Measurements from ENCODE around the gene HDGFL3. TPM values are rescaled to one million over a fixed set of nuclear protein-coding genes. Genes with fewer than 3 reads are reported as not detected.

HDGFL3 gene
- total and polyA plus RNA-seq, 4 donors = 64.2 to 195 (median 126) TPM

GRCh38 chr15:83200162-83200561 lies 7.5 kb downstream of the HDGFL3 start:
- DNase-seq (ENCODE audit: low read depth in 4 of 6, low spot score in 6 of 6) = no peak
- 100% methylated on average over 4 of the region's 7 CpGs for WGBS (ENCODE audit: insufficient coverage)
- Histone ChIP-seq H3K27me3 (ENCODE audit: control insufficient read depth, insufficient read depth, low read length) (no peaks in the 10 kb centered on the region), H3K27ac (ENCODE audit: low read depth, low read length) (no peak overlapping the region), H3K4me1 (ENCODE audit: control insufficient read depth, insufficient read depth, low read length) (no peaks in the 10 kb centered on the region), H3K4me3 (ENCODE audit: low read depth, low read length) (no peak overlapping the region), H3K9me3 (ENCODE audit: control insufficient read depth, insufficient read depth, low read length) (no peaks in the 10 kb centered on the region), H3K36me3 (ENCODE audit: control insufficient read depth, insufficient read depth, low read length) (no peaks in the 10 kb centered on the region)

GRCh38 chr15:83199288-83199687 lies 8.3 kb downstream of the HDGFL3 start:
- DNase-seq (ENCODE audit: low read depth in 4 of 6, low spot score in 6 of 6) = no peak
- H3K27me3 ChIP-seq (ENCODE audit: control insufficient read depth, insufficient read depth, low read length) = no peaks in the 10 kb centered on the region
- WGBS (ENCODE audit: insufficient coverage) = no CpG with 5 or more reads among the region's 1 CpG
- H3K27ac ChIP-seq (ENCODE audit: low read depth, low read length) = no peak overlapping the region
- H3K4me3 ChIP-seq (ENCODE audit: low read depth, low read length) = no peak overlapping the region
- H3K36me3 ChIP-seq (ENCODE audit: control insufficient read depth, insufficient read depth, low read length) = no peaks in the 10 kb centered on the region
- H3K9me3 ChIP-seq (ENCODE audit: control insufficient read depth, insufficient read depth, low read length) = no peaks in the 10 kb centered on the region
- H3K4me1 ChIP-seq (ENCODE audit: control insufficient read depth, insufficient read depth, low read length) = no peaks in the 10 kb centered on the region

DNA sequence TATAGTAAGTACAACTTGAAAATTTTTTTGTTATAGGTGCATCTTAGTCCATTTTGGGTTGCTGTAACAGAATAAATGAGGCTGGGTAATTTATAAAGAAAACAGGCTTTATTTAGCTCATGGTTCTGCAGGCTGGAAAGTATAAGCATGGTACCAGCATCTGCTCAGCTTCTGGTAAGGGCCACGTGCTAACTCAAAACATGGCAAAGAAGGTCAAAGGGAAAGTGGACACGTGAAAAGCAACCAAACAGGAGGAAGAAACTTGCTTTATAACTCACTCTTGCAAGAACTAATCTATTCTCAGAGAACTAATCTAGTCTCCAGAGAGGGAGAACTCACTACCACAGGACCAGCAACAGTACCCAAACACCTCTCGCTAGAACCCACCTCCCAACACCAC lies 9.1 kb downstream of the HDGFL3 start:
- Histone ChIP-seq H3K9me3 (ENCODE audit: control insufficient read depth, insufficient read depth, low read length) (no peaks in the 10 kb centered on the region), H3K4me3 (ENCODE audit: low read depth, low read length) (no peak overlapping the region), H3K36me3 (ENCODE audit: control insufficient read depth, insufficient read depth, low read length) (no peaks in the 10 kb centered on the region), H3K27me3 (ENCODE audit: control insufficient read depth, insufficient read depth, low read length) (no peaks in the 10 kb centered on the region), H3K4me1 (ENCODE audit: control insufficient read depth, insufficient read depth, low read length) (no peaks in the 10 kb centered on the region), H3K27ac (ENCODE audit: low read depth, low read length) (no peak overlapping the region)
- no peak for DNase-seq (ENCODE audit: low read depth in 4 of 6, low spot score in 6 of 6)
- WGBS (ENCODE audit: insufficient coverage) = 75% methylated on average over 2 of the region's 3 CpGs

- Histone ChIP-seq H3K4me3 (ENCODE audit: low read depth, low read length) (no peak overlapping the region), H3K36me3 (ENCODE audit: control insufficient read depth, insufficient read depth, low read length) (no peaks in the 10 kb centered on the region), H3K4me1 (ENCODE audit: control insufficient read depth, insufficient read depth, low read length) (no peaks in the 10 kb centered on the region), H3K9me3 (ENCODE audit: control insufficient read depth, insufficient read depth, low read length) (no peaks in the 10 kb centered on the region), H3K27ac (ENCODE audit: low read depth, low read length) (no peak overlapping the region), H3K27me3 (ENCODE audit: control insufficient read depth, insufficient read depth, low read length) (no peaks in the 10 kb centered on the region)
- no peak for DNase-seq (ENCODE audit: low read depth in 4 of 6, low spot score in 6 of 6)
- no CpG with 5 or more reads among the region's 2 CpGs for WGBS (ENCODE audit: insufficient coverage)
Observed at GRCh38 chr15:83194528-83194927, 13.1 kb downstream of the HDGFL3 start.

- Histone ChIP-seq H3K27ac (ENCODE audit: low read depth, low read length) (no peak overlapping the region), H3K9me3 (ENCODE audit: control insufficient read depth, insufficient read depth, low read length) (no peaks in the 10 kb centered on the region), H3K36me3 (ENCODE audit: control insufficient read depth, insufficient read depth, low read length) (peaks cover 3% of the 10 kb centered on the region), H3K4me1 (ENCODE audit: control insufficient read depth, insufficient read depth, low read length) (no peaks in the 10 kb centered on the region), H3K27me3 (ENCODE audit: control insufficient read depth, insufficient read depth, low read length) (no peaks in the 10 kb centered on the region), H3K4me3 (ENCODE audit: low read depth, low read length) (no peak overlapping the region)
- DNase-seq (ENCODE audit: low read depth in 4 of 6, low spot score in 6 of 6) = no peak
- WGBS (ENCODE audit: insufficient coverage) = 91% methylated on average over 2 of the region's 2 CpGs
Observed at GRCh38 chr15:83193721-83194120, 13.9 kb downstream of the HDGFL3 start.

- WGBS (ENCODE audit: insufficient coverage) = 89% methylated on average over 1 of the region's 2 CpGs
- Histone ChIP-seq H3K27ac (ENCODE audit: low read depth, low read length) (no peak overlapping the region), H3K9me3 (ENCODE audit: control insufficient read depth, insufficient read depth, low read length) (no peaks in the 10 kb centered on the region), H3K36me3 (ENCODE audit: control insufficient read depth, insufficient read depth, low read length) (peaks cover 3% of the 10 kb centered on the region), H3K27me3 (ENCODE audit: control insufficient read depth, insufficient read depth, low read length) (no peaks in the 10 kb centered on the region), H3K4me3 (ENCODE audit: low read depth, low read length) (no peak overlapping the region), H3K4me1 (ENCODE audit: control insufficient read depth, insufficient read depth, low read length) (no peaks in the 10 kb centered on the region)
- no peak for DNase-seq (ENCODE audit: low read depth in 4 of 6, low spot score in 6 of 6)
Observed at GRCh38 chr15:83192742-83193141, 14.9 kb downstream of the HDGFL3 start.

DNA sequence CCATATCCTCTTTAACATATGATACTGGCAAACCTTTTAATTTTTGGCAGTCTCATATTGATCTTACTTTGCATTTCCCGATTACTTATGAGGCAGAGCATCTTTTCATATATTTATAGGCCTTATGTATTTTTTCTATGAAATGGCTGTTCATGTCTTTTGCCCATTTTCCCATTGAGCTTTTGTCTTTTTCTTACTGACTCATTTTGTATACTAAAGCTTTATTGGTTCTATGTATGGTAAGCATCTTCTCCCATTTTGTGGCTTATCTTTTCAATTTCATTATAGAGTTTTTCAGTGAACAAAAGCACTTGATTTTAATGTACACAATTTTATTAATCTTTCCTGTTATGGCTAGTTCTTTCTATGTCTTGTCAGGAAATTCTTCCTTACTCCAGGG lies 17.2 kb downstream of the HDGFL3 start:
- DNase-seq (ENCODE audit: low read depth in 4 of 6, low spot score in 6 of 6) = no peak
- no CpG with 5 or more reads among the region's 1 CpG for WGBS (ENCODE audit: insufficient coverage)
- no peak overlapping the region for H3K27ac ChIP-seq (ENCODE audit: low read depth, low read length)
- no peaks in the 10 kb centered on the region for H3K27me3 ChIP-seq (ENCODE audit: control insufficient read depth, insufficient read depth, low read length)
- H3K9me3 ChIP-seq (ENCODE audit: control insufficient read depth, insufficient read depth, low read length) = no peaks in the 10 kb centered on the region
- peaks cover 6% of the 10 kb centered on the region for H3K36me3 ChIP-seq (ENCODE audit: control insufficient read depth, insufficient read depth, low read length)
- H3K4me1 ChIP-seq (ENCODE audit: control insufficient read depth, insufficient read depth, low read length) = no peaks in the 10 kb centered on the region
- no peak overlapping the region for H3K4me3 ChIP-seq (ENCODE audit: low read depth, low read length)

DNA sequence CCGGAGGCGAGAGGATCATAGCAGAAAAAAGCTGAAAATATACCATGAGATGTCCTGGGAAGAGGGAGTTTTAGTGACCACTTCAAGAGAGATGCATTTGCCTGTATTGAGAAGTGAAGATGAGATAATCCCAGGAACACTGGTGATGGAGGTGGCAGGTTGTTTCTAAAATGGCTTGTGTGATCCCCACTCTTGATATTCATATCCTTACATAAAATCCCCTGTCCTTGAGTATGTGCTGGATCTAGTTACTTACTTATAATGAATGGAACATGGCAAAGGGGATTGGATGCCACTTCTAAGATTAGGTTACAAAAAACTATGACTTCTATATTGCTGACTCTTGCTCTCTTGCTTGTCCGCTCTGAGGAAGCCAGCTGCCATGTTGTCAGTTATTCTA lies 22.1 kb downstream of the HDGFL3 start:
- H3K4me1 ChIP-seq (ENCODE audit: control insufficient read depth, insufficient read depth, low read length) = no peaks in the 10 kb centered on the region
- H3K9me3 ChIP-seq (ENCODE audit: control insufficient read depth, insufficient read depth, low read length) = no peaks in the 10 kb centered on the region
- no peak for DNase-seq (ENCODE audit: low read depth in 4 of 6, low spot score in 6 of 6)
- H3K36me3 ChIP-seq (ENCODE audit: control insufficient read depth, insufficient read depth, low read length) = peaks cover 6% of the 10 kb centered on the region
- no peak overlapping the region for H3K4me3 ChIP-seq (ENCODE audit: low read depth, low read length)
- H3K27me3 ChIP-seq (ENCODE audit: control insufficient read depth, insufficient read depth, low read length) = no peaks in the 10 kb centered on the region
- 100% methylated on average over 3 of the region's 3 CpGs for WGBS (ENCODE audit: insufficient coverage)
- H3K27ac ChIP-seq (ENCODE audit: low read depth, low read length) = no peak overlapping the region

DNA sequence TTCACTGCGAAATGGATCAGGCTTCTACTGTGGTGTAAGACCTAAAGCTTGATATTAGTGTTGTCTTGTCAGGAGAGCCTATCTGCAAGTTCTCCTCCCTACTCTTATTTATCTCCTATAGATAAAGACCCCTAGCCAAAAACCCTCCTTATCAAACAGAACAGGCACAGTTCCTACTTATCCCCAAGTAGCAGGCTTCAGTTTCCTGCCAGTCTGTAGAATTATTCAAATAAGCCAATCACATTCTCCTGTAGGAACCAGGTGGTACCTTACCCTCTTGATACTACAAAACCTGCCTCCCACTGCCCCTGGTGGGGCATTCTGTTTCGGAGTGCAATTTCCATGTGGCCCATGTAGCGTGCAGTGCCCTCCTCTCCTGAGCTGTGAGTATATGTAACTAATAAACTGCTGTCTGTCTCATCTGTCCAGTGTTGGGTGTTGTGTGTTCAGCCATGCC lies 28.7 kb downstream of the HDGFL3 start:
- no peak for DNase-seq (ENCODE audit: low read depth in 4 of 6, low spot score in 6 of 6)
- no peaks in the 10 kb centered on the region for H3K27me3 ChIP-seq (ENCODE audit: control insufficient read depth, insufficient read depth, low read length)
- no peak overlapping the region for H3K4me3 ChIP-seq (ENCODE audit: low read depth, low read length)
- H3K27ac ChIP-seq (ENCODE audit: low read depth, low read length) = no peak overlapping the region
- no CpG with 5 or more reads among the region's 3 CpGs for WGBS (ENCODE audit: insufficient coverage)
- H3K36me3 ChIP-seq (ENCODE audit: control insufficient read depth, insufficient read depth, low read length) = no peaks in the 10 kb centered on the region
- no peaks in the 10 kb centered on the region for H3K9me3 ChIP-seq (ENCODE audit: control insufficient read depth, insufficient read depth, low read length)
- H3K4me1 ChIP-seq (ENCODE audit: control insufficient read depth, insufficient read depth, low read length) = no peaks in the 10 kb centered on the region

- DNase-seq (ENCODE audit: low read depth in 4 of 6, low spot score in 6 of 6) = no peak
- H3K4me3 ChIP-seq (ENCODE audit: low read depth, low read length) = no peak overlapping the region
- no peaks in the 10 kb centered on the region for H3K27me3 ChIP-seq (ENCODE audit: control insufficient read depth, insufficient read depth, low read length)
- no peaks in the 10 kb centered on the region for H3K4me1 ChIP-seq (ENCODE audit: control insufficient read depth, insufficient read depth, low read length)
- H3K36me3 ChIP-seq (ENCODE audit: control insufficient read depth, insufficient read depth, low read length) = no peaks in the 10 kb centered on the region
- WGBS (ENCODE audit: insufficient coverage) = 60% methylated on average over 1 of the region's 2 CpGs
- H3K9me3 ChIP-seq (ENCODE audit: control insufficient read depth, insufficient read depth, low read length) = no peaks in the 10 kb centered on the region
- H3K27ac ChIP-seq (ENCODE audit: low read depth, low read length) = no peak overlapping the region
Observed at GRCh38 chr15:83178390-83178789, 29.2 kb downstream of the HDGFL3 start.

Data from spinal cord (tissue), 10 donors.